Left ventricle myocardium inferior (tissue), 1 donor: Measurements from ENCODE around the gene SRPX2. TPM values are rescaled to one million over a fixed set of nuclear protein-coding genes. Genes with fewer than 3 reads are reported as not detected.

Experiments used
- DNase-seq: peaks from one replicate; pipeline ENCODE4 v3.0.0-alpha.2; 2020
- H3K27ac ChIP-seq: fragments of 200-600 bp; replicated peaks from 2 replicates; pipeline ENCODE4 v1.8.0; 2021
- H3K27me3 ChIP-seq: fragments of 200-600 bp; 2 replicates; pipeline ENCODE4 v1.8.0; 2021; ENCODE audit warnings: low read depth
- H3K36me3 ChIP-seq: fragments of 200-600 bp; 2 replicates; pipeline ENCODE4 v1.8.0; 2021
- H3K4me1 ChIP-seq: fragments of 200-600 bp; 2 replicates; pipeline ENCODE4 v1.8.0; 2021
- H3K4me3 ChIP-seq: fragments of 200-600 bp; 2 replicates; pipeline ENCODE4 v1.8.0; 2021; ENCODE audit warnings: mild to moderate bottlenecking, moderate library complexity
- H3K9me3 ChIP-seq: fragments of 200-600 bp; replicated peaks from 2 replicates; pipeline ENCODE4 v1.8.0; 2021
- CTCF ChIP-seq: fragments of 200-600 bp; IDR thresholded peaks from 2 replicates; pipeline ENCODE4 v1.8.0; 2021; ENCODE audit warnings: antibody characterized with exemption, mild to moderate bottlenecking, borderline replicate concordance
- intact Hi-C: fragments of 100-400 bp; cut with micrococcal nuclease; formaldehyde crosslinking; loops from one replicate; pipeline ENCODE4 v1.11.0; 2022
- total RNA-seq: library from RNA; stranded (reverse); fragmentation: NEBNext Ultra II Directional; extraction: Animal tissue kit (Norgen Biotek cat#: 25700); gene quantifications from one replicate; pipeline ENCODE4 v1.2.1, GENCODE V29; 2021
- donor health status: DM: no; HTN: yes; CAD: no; lungs with severe emphysema.

The SRPX2 gene
- total RNA-seq, 1 donor from 2014 or later: 7.5 TPM

GRCh38 chrX:100662170-100662569 lies 18.2 kb downstream of the SRPX2 start:
- no peaks in the 10 kb centered on the region for H3K27me3 ChIP-seq
- no peak overlapping the region for H3K27ac ChIP-seq
- no peak for TF ChIP-seq CTCF
- no peak overlapping the region for H3K4me3 ChIP-seq
- no peaks in the 10 kb centered on the region for H3K9me3 ChIP-seq
- H3K4me1 ChIP-seq: no peaks in the 10 kb centered on the region
- no peak for DNase-seq
- no peaks in the 10 kb centered on the region for H3K36me3 ChIP-seq
- intact Hi-C loops: no loop called here

DNA sequence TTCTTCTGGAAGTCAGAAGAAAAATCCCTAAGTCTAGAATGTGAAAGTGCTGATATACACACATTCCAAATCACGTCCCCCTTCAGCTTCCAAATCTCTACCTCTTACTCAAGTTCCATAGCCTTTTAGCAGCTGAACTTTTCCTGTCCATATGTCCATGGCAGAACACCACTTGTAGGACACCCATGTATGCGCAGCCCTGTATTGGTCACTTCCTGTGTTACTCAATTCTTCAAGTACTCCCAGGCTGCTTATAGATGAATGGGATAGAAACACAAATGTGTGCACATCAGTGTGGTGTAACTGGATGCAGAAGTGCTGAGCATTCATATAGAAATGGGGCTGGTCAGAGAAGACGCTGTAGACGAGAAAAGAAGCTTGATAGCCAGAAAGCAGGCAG lies 18.8 kb downstream of the SRPX2 start:
- Histone ChIP-seq H3K27ac (no peak overlapping the region), H3K9me3 (no peaks in the 10 kb centered on the region), H3K4me3 (no peak overlapping the region), H3K27me3 (no peaks in the 10 kb centered on the region), H3K4me1 (no peaks in the 10 kb centered on the region), H3K36me3 (no peaks in the 10 kb centered on the region)
- TF ChIP-seq CTCF: no peak
- no peak for DNase-seq
- intact Hi-C loops: no loop called here

DNA sequence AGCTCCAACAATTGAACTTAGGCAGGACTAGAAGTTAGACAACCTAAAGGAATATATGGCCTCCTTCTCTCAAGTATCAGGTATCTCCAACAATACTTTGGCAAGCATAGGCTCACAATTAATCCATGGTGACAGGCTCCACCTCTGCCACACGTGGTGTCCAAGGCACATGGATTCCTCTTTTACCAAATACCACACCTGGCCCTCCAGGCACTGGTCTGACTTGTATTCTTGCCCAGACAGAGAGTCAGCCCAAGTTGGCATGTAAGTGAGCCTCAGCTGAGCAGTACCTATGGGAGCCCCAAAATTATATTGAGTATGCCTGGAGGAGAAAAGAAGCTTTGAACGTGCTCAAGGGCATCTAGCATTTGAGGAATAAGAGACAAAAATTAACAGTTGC lies 19.6 kb downstream of the SRPX2 start:
- intact Hi-C loops: no loop called here
- Histone ChIP-seq H3K27me3 (no peaks in the 10 kb centered on the region), H3K4me1 (no peaks in the 10 kb centered on the region), H3K36me3 (no peaks in the 10 kb centered on the region), H3K4me3 (no peak overlapping the region), H3K27ac (no peak overlapping the region), H3K9me3 (no peaks in the 10 kb centered on the region)
- DNase-seq: no peak
- no peak for TF ChIP-seq CTCF

DNA sequence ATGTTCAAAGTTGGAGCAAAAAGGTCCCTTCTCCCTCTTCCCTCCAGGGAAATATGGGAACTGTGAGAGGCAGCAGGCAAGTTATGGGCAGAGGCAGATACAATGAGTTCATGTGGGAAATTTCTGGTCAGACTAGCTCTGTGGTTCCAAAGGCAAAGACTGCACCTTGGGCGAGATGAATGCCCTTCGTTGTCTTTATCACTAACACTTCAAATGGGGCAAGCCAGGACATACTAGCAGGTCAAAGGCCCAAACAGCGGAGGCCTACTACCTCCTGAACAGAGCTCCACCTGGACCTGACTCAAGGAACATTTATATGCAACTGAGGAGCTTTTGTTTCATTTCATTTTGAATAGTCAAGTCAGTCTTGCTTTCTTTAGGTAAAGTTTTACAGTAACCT lies 29.0 kb downstream of the SRPX2 start:
- Histone ChIP-seq H3K9me3 (no peaks in the 10 kb centered on the region), H3K4me1 (peaks cover 7% of the 10 kb centered on the region), H3K27ac (no peak overlapping the region), H3K4me3 (no peak overlapping the region), H3K27me3 (no peaks in the 10 kb centered on the region), H3K36me3 (no peaks in the 10 kb centered on the region)
- no peak for TF ChIP-seq CTCF
- DNase-seq: no peak
- intact Hi-C loops: no loop called here

- no peaks in the 10 kb centered on the region for H3K27me3 ChIP-seq
- H3K27ac ChIP-seq: no peak overlapping the region
- H3K4me3 ChIP-seq: no peak overlapping the region
- H3K4me1 ChIP-seq: peaks cover 7% of the 10 kb centered on the region
- intact Hi-C loops: no loop called here
- no peak for TF ChIP-seq CTCF
- H3K9me3 ChIP-seq: no peaks in the 10 kb centered on the region
- DNase-seq: no peak
- no peaks in the 10 kb centered on the region for H3K36me3 ChIP-seq
Observed at GRCh38 chrX:100673397-100673953, 29.5 kb downstream of the SRPX2 start.
